Activated naive CD4-positive, alpha-beta T cell (primary cell): Measurements from ENCODE around the gene MARCKSL1.
A peak's percentile ranks its signal among the peaks of the same experiment; 100 is the strongest.
"Not testable (repeated sequence)": the region's sequence is repeated elsewhere in the genome, so short reads cannot be mapped to it uniquely, and the experiment has no call there.

Experiments used
- DNase-seq, 4 experiments: peaks; one replicate each; lab custom pipeline; 2025; lab: John Stamatoyannopoulos, UW

Gene MARCKSL1, protein sequence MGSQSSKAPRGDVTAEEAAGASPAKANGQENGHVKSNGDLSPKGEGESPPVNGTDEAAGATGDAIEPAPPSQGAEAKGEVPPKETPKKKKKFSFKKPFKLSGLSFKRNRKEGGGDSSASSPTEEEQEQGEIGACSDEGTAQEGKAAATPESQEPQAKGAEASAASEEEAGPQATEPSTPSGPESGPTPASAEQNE

DNA sequence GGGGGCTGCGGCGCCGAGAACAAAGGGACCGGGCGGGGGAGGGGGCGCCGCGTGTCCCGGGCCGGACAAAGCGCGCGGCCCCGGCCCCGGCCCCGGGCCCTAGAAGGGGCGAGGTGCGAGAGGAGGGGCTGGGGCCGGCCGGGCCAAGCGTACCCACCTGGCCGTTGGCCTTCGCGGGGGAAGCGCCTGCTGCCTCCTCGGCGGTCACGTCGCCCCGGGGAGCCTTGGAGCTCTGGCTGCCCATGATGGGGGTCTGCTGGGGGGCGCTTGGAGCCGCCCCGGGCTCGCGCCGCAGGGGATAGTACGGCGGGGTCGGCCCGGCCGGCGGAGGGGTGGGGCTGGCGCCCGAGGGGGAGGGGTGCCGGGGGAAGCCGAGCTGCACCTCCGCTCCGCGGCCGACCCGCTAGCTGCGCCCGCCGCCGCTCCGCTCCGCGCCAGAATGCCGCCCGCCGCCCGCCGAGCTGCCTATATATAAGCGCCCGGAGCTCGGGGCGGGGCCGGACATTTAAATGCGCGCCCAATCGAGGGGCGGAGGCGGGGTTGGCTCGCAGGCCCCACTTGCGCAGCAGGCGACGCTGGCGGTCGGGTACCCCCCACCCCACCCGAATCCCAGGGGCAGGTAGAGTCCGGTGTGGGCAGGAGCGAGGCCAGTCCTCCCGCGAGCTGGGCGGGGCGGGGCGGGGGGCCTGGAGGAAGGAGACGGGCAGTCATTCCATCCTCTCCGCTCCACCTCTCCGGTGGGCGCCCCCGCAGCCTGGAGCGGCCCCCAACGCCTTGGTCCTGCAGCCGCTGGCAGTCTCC lies at the start of gene MARCKSL1:
Gene MARCKSL1, minus strand, starts transcription at position 444 of the 801 bp plus-strand sequence. Its CDS starts 200 bp downstream, at position 244.
- DNase-seq, result peak; percentile 57 to 90 (median 75)

GRCh38 chr1:32380057-32380456 lies 44.0 kb upstream of the MARCKSL1 start:
- DNase-seq, result no peak

- DNase-seq, result no peak
Measured at GRCh38 chr1:32377541-32378220, 41.6 kb upstream of the MARCKSL1 start.

- DNase-seq, result no peak
Measured at GRCh38 chr1:32376199-32376598, 40.2 kb upstream of the MARCKSL1 start.

DNA sequence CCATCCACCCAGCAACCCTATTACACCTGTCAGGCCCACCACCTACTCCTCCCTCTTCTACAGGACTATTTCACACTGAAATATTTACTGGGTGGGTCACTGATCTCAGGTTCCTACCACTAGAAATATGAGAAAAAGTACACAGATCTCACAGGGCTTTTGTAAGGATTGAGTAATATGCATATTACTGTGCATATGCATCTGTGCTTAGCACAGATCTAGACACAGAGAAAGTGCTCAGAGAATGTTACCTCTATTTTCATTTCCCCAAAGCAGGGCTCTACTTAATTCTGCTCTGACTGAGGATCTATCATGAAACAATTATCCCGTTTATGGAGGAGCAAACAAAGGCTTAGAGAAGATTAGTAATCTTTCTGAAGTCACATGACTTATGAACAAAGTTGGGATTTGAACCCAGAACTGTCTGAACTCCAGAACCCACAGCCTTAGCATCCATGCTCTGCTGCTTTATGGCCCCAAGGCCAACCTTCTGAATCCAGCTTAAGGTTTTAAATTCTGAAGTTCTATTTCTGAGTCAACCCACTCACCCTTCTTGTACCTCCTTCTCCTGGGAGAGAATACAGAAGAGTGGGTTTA lies 38.1 kb upstream of the MARCKSL1 start:
- DNase-seq, result no peak

GRCh38 chr1:32372149-32372756 lies 36.2 kb upstream of the MARCKSL1 start:
- peak in 1 of 4 experiments; percentile 19 for DNase-seq

DNA sequence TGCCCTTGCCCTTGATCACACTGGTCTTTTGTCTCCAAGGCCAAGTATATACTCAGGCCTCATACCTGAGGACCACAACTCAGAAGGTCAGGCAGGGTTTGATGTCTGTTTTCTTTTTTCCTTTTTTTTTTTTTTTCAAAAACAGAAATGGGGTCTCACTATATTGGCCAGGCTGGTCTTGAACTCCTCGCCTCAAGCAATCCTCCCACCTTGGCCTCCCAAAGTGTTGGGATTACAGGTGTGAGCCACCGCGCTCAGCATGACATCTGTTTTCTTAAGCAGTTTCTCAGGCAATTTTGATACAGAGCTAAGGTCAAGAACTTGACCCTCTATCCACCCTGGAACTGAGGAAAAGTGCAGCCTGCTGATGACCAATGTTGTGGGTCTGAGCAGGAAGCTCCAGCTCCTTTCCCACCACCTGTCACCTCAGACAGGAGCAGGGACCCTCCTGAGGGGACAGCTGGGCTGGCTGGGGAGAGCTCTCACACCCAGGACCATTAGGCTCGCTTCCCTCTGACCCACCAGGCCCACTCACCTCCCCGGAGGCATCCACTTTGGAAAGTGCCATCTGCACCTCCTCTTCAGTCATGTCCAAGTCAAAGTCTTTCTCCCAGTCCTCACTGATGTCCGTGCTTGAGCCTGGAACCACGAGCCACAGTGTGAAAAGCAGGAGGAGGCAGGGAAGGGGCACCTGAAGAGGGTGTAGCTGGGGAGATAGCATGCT lies 32.0 kb upstream of the MARCKSL1 start:
- no peak for DNase-seq

DNA sequence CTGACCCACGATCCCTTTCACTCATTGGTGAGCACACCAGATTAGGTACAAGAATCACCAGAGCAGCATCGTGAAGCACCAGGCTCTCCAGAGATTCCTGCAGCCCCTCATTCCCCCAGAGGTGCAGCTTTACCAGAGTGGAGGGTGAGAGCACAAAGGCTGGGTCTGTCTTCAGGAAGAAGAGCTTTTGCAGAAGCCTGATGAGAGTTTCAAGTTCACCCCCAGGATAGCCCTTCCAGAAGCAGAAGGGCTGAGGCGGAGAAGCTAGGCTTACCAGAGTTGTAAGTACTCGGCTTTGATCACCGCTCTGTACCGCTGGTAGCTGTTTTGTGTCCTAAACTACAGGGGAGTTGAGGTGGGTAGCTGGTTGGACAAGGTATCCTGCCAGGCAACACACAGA lies 29.4 kb upstream of the MARCKSL1 start:
- no peak for DNase-seq

DNA sequence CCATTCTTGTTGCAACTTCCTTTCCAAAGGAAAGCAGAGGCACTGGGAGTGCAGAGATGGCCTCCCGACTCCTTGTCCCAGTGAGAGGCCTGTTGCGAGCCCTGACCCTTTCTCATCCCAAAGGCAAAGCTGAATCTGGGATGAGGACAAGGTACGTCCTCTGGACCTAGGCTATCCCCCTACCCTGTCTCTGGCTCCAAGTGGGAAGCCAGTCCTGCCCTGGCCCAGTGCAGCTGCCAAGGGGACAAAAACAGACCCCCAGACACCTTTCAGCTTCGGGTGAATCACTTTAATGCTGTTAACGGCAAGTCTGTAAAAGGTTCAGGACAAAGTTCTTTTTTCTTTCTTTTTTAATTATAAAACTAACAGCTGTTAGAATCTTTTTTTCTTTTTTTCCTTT lies 28.8 kb upstream of the MARCKSL1 start:
- DNase-seq, result no peak

DNA sequence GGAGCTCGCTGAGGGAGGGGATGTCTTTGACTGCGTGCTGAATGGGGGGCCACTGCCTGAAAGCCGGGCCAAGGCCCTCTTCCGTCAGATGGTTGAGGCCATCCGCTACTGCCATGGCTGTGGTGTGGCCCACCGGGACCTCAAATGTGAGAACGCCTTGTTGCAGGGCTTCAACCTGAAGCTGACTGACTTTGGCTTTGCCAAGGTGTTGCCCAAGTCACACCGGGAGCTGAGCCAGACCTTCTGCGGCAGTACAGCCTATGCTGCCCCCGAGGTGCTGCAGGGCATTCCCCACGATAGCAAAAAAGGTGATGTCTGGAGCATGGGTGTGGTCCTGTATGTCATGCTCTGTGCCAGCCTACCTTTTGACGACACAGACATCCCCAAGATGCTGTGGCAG lies 27.7 kb upstream of the MARCKSL1 start:
- DNase-seq, result no peak

DNA sequence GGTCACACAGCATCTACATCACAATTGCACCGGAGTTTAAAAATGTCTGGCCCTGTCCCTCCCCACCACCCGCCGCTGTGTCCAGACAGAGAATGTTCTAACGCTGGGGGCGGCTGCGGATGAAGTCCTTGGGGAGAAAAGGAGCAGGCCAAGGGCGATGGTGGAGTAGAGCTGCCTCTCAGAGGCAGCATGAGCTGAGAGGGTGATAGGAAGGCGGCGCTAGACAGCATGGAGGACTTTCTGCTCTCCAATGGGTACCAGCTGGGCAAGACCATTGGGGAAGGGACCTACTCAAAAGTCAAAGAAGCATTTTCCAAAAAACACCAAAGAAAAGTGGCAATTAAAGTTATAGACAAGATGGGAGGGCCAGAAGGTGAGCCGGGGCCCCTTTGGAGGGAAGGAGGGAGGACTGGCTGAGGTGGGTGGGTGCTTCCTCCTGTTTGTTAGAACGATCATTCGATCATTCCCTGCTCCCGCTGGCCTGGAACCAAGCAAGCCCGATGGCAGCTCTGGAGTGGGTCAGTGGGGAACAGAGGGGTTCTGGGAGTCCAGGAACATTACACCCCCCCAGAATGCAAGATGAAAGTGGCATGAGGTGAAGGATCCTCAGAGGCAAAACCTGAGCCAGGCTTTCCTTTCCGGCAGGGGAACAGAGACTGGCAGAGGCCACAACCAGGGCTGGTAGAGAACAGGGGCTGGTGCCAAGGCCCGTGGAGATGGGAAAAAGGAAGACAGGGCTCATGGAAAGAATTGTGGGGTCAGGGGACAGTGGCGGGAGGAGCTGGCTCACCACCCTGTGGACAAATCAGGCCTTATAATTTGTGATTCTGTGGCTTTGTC lies 26.7 kb upstream of the MARCKSL1 start, which contains the start of the genes FAM229A and TSSK3:
Gene FAM229A, minus strand, starts transcription at position 12 of the 840 bp plus-strand sequence. CDS start 394 bp downstream, outside the sequence.
Gene TSSK3, plus strand, starts transcription at position 66 of the 840 bp plus-strand sequence. Its CDS starts 163 bp downstream, at position 229.
- DNase-seq, result no peak

- peak in 1 of 4 experiments; percentile 8 for DNase-seq
Measured at GRCh38 chr1:32361674-32362473, 25.8 kb upstream of the MARCKSL1 start.

- DNase-seq, result no peak
Measured at GRCh38 chr1:32361308-32361673, 25.3 kb upstream of the MARCKSL1 start.

DNA sequence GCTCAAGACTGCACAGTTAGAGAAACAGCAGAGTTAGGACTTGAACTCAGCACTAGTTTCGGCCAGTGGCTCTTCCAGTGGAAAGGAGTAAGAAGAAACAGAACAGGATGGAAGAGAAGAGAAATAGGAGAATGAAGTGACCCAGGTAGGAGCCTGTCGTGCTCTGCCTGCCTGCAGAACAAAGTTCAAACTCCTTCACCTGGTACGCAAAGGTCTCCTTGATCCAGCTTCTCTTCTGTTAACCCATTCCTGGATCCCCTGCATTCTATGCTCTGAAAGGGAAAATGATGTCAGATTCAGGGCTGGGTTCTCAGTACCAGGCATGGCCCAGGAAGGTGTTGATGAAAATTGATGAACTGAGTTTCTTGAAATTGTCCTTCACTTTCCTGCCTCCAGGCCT lies 22.4 kb upstream of the MARCKSL1 start:
- no peak for DNase-seq

DNA sequence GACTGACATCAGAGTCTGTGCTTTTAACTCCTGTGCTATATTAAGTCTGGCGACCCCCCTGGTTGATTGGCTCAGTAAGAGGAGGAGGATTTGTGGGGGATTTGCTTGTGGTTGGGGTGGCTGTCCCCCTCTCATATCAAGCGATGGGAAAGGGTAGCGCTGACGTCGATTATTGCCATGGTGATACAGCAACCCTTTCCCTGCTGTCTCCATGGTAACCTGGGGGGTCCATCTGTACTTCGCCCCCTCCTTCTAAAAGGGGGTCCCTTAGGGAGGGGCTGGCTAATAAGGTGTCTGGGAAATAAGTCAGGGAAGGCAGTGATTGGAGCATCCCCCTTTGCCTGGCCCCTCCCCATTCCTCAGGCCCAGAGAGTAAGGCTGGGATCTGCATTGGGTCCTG lies 21.6 kb upstream of the MARCKSL1 start:
- DNase-seq, result no peak

- no peak for DNase-seq
Measured at GRCh38 chr1:32356478-32356877, 20.4 kb upstream of the MARCKSL1 start.

DNA sequence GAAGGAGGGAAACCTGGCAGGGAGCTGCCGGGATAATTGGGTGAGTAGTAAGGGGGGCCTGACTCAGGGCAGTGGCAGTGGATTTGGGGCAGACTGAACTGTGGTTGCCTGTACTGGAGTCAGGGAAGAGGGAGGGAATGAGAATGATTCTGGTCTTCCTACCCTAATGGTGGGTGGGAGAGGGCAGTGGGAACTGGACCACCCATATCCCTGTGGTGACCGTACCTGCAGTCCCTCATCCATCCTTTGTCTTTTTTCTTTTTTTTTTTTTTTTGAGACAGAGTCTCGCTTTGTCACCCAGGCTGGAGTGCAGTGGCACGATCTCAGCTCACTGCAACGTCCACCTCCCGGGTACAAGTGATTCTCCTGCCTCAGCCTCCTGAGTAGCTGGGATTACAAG lies 19.7 kb upstream of the MARCKSL1 start:
- DNase-seq, result not testable (repeated sequence)

DNA sequence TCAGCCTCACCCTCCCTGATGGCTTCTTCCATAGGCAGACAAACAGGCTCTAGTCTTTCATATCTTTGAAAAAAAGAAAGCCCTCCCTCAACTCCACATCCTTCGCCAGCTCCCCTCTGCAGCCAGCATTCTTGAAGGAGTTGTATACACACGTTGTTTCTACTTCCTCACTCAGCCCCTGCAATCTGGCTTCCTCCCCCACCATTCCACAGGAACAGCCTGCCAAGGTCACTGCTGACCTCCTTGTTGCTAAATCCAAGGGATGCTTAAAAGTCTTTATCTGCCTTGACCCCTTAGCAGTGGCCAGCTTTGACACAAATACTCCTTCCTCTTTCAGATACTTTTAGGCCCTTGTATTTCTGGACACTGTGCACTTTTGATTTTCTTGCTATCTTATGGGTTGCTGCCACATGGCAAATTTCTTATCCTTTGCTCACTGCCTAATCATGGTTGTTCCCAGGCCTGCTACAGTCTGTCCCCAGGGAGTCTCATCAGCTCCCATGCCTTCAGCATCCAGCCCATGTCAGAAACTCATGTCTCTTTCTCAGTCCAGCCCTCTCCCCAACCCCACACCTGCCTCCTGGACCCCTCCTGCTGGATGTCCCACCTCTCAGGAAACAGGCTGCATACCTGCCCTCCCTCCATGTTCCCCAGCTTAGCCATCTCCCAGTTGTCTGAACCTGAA lies 18.0 kb upstream of the MARCKSL1 start:
- no peak for DNase-seq

DNA sequence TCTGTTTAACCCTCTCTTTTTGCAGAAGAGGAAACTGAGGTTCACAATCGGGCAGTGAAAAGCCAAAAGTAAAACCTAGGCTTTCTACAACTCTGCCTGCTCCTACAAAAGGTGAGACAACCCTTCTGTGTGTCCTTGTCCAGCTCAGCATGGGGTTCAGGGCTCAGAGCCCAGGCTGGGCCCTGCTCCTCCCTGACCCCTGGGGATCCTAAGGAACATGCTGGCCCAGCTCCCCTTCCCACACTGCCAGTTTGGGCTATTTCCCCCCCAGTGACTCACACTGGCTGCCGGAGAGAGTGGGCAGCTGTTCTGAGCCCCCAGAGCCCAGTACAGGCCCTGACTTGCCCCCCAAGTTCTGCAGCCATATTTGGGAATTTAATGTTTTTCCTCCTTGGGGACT lies 17.4 kb upstream of the MARCKSL1 start:
- DNase-seq, result no peak
